AG09309 (cell line): Measurements from ENCODE around the gene IQGAP1.

Experiments used
- DNase-seq: peaks from one replicate; pipeline ENCODE4 v3.0.0-alpha.2; 2010; ENCODE audit warnings: low read depth
- H3K4me3 ChIP-seq: 2 replicates; pipeline ENCODE4 v1.5.1; 2011; ENCODE audit warnings: mild to moderate bottlenecking, low read depth, low read length, moderate library complexity; ENCODE audit not compliant: control insufficient read depth
- TF ChIP-seq, protein P1 (sequence below): IDR thresholded peaks from 2 replicates; pipeline ENCODE4 v1.5.1; 2011; ENCODE audit warnings: mild to moderate bottlenecking, low read depth, low read length, inconsistent platforms; ENCODE audit not compliant: insufficient read depth, control insufficient read depth; ENCODE audit errors: missing control alignments

The IQGAP1 gene

DNA sequence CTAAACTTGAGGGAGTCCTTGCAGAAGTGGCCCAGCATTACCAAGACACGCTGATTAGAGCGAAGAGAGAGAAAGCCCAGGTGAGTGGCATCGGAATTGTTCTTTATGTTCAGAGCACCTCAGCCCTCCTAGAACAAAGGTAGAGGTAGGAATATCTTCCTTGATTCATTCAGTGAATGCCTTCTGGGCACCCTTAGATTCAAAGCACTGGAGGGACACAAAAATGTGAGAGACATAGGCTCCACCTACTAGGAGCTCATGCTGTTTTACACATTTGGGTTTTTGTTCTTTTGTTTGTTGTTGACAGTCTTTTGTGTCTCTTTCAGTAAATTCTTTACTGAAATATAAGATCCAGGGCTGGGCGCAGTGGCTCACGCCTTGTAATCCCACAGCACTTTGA, 68.2 kb downstream of the IQGAP1 start:
- TF ChIP-seq, protein P1, sequence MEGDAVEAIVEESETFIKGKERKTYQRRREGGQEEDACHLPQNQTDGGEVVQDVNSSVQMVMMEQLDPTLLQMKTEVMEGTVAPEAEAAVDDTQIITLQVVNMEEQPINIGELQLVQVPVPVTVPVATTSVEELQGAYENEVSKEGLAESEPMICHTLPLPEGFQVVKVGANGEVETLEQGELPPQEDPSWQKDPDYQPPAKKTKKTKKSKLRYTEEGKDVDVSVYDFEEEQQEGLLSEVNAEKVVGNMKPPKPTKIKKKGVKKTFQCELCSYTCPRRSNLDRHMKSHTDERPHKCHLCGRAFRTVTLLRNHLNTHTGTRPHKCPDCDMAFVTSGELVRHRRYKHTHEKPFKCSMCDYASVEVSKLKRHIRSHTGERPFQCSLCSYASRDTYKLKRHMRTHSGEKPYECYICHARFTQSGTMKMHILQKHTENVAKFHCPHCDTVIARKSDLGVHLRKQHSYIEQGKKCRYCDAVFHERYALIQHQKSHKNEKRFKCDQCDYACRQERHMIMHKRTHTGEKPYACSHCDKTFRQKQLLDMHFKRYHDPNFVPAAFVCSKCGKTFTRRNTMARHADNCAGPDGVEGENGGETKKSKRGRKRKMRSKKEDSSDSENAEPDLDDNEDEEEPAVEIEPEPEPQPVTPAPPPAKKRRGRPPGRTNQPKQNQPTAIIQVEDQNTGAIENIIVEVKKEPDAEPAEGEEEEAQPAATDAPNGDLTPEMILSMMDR: no peak
- H3K4me3 ChIP-seq: no peak overlapping the region
- no peak for DNase-seq

DNA sequence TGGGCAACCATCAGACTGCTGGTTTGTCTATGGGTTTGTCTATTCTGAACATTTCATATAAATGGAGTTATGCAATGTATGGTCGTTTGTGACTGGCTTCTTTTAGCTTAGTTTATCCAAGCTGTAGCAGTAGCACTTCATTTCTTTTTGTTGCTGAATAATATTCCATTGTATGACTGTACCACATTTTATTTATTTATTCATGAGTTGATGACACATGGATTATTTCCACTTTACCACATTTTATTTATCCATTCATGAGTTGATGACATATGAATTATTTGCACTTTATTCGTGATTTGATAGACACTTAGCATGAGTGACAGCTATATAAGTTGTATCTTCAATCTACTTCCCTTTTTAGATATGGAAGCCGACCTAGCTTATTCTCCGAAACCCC, 70.0 kb downstream of the IQGAP1 start:
- no peak overlapping the region for H3K4me3 ChIP-seq
- DNase-seq: no peak
- TF ChIP-seq, protein P1: no peak

DNA sequence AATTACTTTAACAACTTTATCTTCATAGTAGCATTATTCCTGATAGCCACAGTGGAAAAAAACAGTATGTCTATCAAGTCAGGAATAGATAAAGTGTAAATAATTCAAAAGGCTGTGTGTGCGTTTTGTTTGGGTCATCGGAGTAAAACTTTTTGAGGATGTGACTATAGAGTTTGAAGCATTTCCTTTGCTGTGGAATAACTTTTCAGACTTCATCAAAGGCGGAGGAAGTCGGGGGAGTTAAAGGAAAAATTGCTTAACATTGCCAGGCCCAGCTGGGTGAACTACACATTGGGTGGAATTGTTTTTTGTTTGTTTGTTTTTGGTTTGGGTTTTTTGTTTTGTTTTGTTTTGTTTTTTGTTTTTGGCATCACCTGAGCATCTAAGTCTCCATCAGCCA, 71.3 kb downstream of the IQGAP1 start:
- TF ChIP-seq, protein P1: no peak
- no peak overlapping the region for H3K4me3 ChIP-seq
- DNase-seq: no peak

DNA sequence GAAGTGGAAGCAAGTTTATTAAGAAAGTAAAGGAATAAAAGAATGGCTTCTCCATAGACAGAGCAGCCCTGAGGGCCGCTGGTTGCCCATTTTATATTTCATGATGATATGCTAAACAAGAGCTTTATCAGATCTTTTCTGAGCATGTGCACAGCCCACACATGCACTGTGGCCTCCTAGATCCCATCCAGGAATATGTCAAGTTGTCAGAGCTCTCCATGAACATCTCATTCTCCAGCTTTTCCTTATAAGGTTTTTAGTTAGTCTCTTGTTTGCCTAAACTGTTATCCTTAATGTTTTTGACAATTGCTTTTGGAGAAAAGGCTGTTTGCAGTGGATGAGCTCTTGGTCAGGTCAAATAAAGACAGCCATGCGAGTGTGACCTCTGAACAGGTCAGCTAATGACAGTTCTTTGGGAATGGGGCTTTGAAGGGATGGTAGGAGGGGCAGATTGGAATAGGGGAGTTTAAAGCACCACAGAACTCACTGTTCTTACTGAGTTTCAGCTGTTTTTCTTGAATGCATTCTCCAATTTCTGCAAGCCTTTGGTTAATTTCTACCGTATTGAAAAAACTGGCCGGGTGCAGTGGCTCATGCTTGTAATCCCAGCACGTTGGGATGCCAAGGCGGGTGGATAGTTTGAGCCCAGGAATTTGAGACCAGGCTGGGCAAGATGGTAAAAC, 72.2 kb downstream of the IQGAP1 start:
- no peak overlapping the region for H3K4me3 ChIP-seq
- DNase-seq: no peak
- TF ChIP-seq, protein P1: no peak

DNA sequence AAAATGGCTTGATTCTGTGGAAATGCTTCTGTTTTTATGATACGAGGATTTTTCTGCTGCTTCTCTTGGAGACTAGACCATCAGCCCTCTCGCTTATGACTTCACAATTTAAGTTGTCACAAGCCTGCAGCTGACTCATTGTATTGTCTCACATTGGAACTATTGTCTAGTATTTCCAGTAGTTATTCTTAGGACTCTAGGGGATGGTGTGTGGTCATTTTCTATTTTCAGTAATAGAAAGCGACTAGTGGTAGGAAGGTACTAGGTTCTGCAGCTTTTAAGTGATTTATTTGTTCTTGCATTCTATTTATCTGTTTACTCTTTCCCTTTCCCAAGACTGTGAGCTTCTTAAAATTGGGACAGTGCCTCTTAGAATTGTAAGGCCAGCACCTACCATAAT, 75.3 kb downstream of the IQGAP1 start:
- peak; percentile 40 for DNase-seq
- no peak overlapping the region for H3K4me3 ChIP-seq
- TF ChIP-seq, protein P1: no peak

DNA sequence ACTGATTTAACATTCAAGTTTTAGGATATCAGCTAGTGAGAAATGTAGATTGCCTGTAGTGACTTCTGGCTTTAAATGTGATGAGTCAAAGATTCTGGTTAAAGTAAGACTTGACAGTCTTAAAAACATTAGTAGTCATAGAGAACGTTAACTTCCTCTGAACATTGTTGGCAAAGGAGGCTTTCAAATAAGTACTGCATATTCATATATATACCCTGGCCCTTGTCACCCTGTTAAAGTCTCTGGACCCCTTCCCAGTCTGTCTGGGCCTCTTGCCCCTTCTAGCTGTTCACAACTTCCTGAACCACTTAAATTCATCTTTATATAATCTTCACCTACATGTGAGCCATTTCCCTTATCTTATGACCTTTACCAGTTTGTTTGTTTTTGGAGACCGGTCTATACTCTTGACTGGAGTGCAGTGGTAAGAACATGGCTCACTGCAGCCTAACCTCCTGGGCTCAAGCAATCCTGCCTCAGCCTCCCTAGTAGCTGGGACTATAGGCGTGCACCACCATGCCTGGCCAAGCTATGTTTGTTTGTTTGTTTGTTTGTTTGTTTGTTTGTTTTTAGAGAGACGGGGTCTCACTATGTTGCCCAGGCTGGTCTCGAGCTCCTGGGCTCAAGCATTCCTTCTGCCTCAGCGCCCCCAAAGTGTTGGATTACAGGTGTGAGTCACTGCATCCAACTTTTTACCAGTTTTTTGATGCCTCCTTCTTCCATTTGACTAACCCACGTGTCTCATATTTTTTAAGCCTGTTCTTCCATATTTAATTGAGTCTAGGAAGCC, 77.3 kb downstream of the IQGAP1 start:
- DNase-seq: peak; percentile 23
- TF ChIP-seq, protein P1: no peak
- H3K4me3 ChIP-seq: no peak overlapping the region
